ENCODE results near the gene MAP3K4. TPM values are rescaled to one million over a fixed set of nuclear protein-coding genes. Genes with fewer than 3 reads are reported as not detected.
"Not testable (repeated sequence)": the region's sequence is repeated elsewhere in the genome, so short reads cannot be mapped to it uniquely, and the experiment has no call there.

MAP3K4 gene
- total RNA-seq, 1 donor from 2014 or later = 51.6 TPM

DNA sequence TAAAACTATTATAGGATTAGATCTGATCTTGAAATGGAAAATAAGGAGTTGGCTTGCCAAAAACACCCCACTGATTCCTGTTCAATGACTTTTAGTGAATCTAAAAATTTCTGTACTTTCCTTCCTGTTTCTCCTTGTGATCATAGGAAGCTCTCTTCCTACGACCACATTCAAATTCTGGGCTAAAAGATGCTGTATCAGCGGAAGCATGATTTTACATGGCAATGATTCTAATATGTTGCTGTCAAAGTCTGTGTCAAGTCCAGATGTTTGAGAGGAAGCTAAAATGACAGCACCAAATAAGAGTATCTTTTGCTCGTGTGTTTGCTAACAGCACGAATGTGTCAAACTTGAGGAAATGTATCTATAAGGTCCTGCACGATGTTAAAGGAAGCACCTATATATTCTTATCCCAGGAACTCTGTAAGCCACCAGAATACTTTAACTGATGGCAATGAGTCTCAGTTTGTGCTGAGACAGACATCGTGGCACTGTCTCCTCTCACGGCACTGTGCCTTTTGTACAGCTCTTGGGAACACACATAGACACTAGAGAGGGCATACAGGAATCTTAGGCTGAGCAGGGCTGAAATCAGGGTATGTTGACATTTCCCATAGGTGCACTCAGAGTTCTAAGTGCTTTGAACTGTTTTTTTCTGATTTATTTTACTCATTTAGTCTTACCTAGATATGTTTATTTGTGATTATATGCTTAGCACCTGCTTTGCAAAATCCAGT lies 24.9 kb upstream of the MAP3K4 start:
- Mint-ChIP-seq H3K27ac (no peak overlapping the region), H3K9me3 (no peaks in the 10 kb centered on the region), H3K36me3 (no peaks in the 10 kb centered on the region), H3K27me3 (no peaks in the 10 kb centered on the region), H3K4me3 (no peak overlapping the region), H3K4me1 (ENCODE audit: unreplicated experiment) (peaks cover 4% of the 10 kb centered on the region)
- DNase-seq (ENCODE audit: extremely low spot score, unreplicated experiment) = no peak
- TF ChIP-seq, protein P1, sequence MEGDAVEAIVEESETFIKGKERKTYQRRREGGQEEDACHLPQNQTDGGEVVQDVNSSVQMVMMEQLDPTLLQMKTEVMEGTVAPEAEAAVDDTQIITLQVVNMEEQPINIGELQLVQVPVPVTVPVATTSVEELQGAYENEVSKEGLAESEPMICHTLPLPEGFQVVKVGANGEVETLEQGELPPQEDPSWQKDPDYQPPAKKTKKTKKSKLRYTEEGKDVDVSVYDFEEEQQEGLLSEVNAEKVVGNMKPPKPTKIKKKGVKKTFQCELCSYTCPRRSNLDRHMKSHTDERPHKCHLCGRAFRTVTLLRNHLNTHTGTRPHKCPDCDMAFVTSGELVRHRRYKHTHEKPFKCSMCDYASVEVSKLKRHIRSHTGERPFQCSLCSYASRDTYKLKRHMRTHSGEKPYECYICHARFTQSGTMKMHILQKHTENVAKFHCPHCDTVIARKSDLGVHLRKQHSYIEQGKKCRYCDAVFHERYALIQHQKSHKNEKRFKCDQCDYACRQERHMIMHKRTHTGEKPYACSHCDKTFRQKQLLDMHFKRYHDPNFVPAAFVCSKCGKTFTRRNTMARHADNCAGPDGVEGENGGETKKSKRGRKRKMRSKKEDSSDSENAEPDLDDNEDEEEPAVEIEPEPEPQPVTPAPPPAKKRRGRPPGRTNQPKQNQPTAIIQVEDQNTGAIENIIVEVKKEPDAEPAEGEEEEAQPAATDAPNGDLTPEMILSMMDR (conservative IDR thresholded peaks at IDR 0.05) = no peak

DNA sequence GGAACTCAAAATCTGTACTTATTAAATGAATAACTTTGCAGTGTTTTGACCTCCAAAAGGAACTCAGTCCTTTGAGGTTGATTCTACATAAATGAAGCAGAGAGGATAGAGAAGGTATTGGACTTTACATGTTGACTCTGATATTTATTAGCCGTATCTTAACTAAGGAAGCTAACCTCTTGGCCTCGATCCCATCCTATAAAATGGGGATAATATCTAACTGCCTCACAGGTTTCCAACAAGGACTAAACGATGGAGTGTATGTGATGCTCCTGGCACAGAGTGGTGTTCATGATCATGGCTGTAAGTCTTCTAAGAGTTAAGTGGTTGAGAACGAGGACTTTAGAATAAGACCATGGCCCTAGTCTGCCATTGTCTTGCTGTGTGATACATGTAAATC lies 24.2 kb upstream of the MAP3K4 start:
- Mint-ChIP-seq H3K27me3 (no peaks in the 10 kb centered on the region), H3K9me3 (no peaks in the 10 kb centered on the region), H3K27ac (no peak overlapping the region), H3K36me3 (no peaks in the 10 kb centered on the region), H3K4me3 (no peak overlapping the region), H3K4me1 (ENCODE audit: unreplicated experiment) (peaks cover 4% of the 10 kb centered on the region)
- TF ChIP-seq, protein P1 (conservative IDR thresholded peaks at IDR 0.05) = no peak
- no peak for DNase-seq (ENCODE audit: extremely low spot score, unreplicated experiment)

DNA sequence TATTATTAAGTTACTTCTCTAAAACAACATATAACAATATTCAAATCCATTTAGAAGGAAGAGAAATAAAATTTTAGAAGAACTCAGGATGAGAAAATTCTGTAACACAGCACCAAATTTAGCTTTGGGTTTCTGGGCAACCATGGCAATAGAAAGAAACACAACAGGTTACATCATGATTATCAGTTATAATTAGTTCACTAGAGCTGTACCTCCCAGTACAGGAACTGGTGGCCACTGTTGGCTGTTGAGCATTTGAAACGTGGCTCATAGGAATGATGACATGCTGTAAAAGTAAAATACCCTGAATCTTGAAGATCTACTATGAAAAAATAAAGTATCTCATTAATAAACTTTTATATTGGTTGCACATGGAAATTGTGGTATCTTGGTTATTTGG lies 23.7 kb upstream of the MAP3K4 start:
- H3K27ac Mint-ChIP-seq = no peak overlapping the region
- no peaks in the 10 kb centered on the region for H3K36me3 Mint-ChIP-seq
- DNase-seq (ENCODE audit: extremely low spot score, unreplicated experiment) = no peak
- H3K4me3 Mint-ChIP-seq = no peak overlapping the region
- no peaks in the 10 kb centered on the region for H3K9me3 Mint-ChIP-seq
- H3K27me3 Mint-ChIP-seq = no peaks in the 10 kb centered on the region
- peaks cover 4% of the 10 kb centered on the region for H3K4me1 Mint-ChIP-seq (ENCODE audit: unreplicated experiment)
- TF ChIP-seq, protein P1 (conservative IDR thresholded peaks at IDR 0.05) = no peak

DNA sequence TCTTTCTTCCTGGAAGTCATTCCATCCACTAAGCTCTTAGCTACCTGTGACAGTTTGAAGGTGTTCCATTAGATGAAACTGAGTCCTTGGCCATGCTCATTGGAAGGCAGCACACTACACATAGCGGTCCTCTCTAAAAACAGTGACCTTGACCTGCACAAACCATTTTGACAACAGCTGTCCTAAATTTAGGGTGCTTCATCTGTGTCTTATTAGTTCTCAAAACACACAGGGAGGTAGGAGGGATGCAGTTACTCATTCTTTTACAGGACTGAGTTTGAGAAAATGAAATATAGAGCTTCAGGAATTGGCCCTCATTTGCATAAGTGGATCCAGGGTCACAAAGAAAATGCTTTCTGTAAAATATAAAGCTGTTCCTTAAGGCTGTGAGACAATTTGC lies 20.4 kb upstream of the MAP3K4 start:
- no peaks in the 10 kb centered on the region for H3K9me3 Mint-ChIP-seq
- H3K36me3 Mint-ChIP-seq = no peaks in the 10 kb centered on the region
- no peak for DNase-seq (ENCODE audit: extremely low spot score, unreplicated experiment)
- no peak overlapping the region for H3K27ac Mint-ChIP-seq
- TF ChIP-seq, protein P1 (conservative IDR thresholded peaks at IDR 0.05) = no peak
- no peak overlapping the region for H3K4me3 Mint-ChIP-seq
- no peaks in the 10 kb centered on the region for H3K27me3 Mint-ChIP-seq
- peaks cover 34% of the 10 kb centered on the region for H3K4me1 Mint-ChIP-seq (ENCODE audit: unreplicated experiment)

- H3K27me3 Mint-ChIP-seq = no peaks in the 10 kb centered on the region
- DNase-seq (ENCODE audit: extremely low spot score, unreplicated experiment) = no peak
- H3K4me1 Mint-ChIP-seq (ENCODE audit: unreplicated experiment) = peaks cover 36% of the 10 kb centered on the region
- H3K9me3 Mint-ChIP-seq = no peaks in the 10 kb centered on the region
- H3K27ac Mint-ChIP-seq = no peak overlapping the region
- no peaks in the 10 kb centered on the region for H3K36me3 Mint-ChIP-seq
- H3K4me3 Mint-ChIP-seq = no peak overlapping the region
- TF ChIP-seq, protein P1 (conservative IDR thresholded peaks at IDR 0.05) = no peak
Observed at GRCh38 chr6:160972111-160972510, 19.5 kb upstream of the MAP3K4 start.

- not testable (repeated sequence) for H3K9me3 Mint-ChIP-seq; DNase-seq (ENCODE audit: extremely low spot score, unreplicated experiment); H3K4me3 Mint-ChIP-seq; H3K36me3 Mint-ChIP-seq; H3K27ac Mint-ChIP-seq; H3K27me3 Mint-ChIP-seq
- H3K4me1 Mint-ChIP-seq (ENCODE audit: unreplicated experiment) = peaks cover 36% of the 10 kb centered on the region
Observed at GRCh38 chr6:160972594-160972993, 19.0 kb upstream of the MAP3K4 start.
